Right ventricle myocardium superior (tissue), 1 donor: ENCODE data around the gene LRP8. TPM values are rescaled to one million over a fixed set of nuclear protein-coding genes. Genes with fewer than 3 reads are reported as not detected.

Experiments used
- ATAC-seq: fragments of 200-7000 bp; cut with Tn5 transposase; one replicate; pipeline ENCODE4 v1.9.1; 2020; ENCODE audit warnings: mild to moderate bottlenecking; ENCODE audit not compliant: poor library complexity
- DNase-seq: peaks from one replicate; pipeline ENCODE4 v3.0.0-alpha.2; 2020
- intact Hi-C: fragments of 100-400 bp; cut with DNase I; formaldehyde crosslinking; loops from one replicate; pipeline ENCODE4 v1.11.2; 2022
- total RNA-seq: library from RNA; stranded (reverse); fragmentation: NEBNext Ultra II Directional; extraction: Animal tissue kit (Norgen Biotek cat#: 25700); gene quantifications from one replicate; pipeline ENCODE4 v1.2.1, GENCODE V29; 2021
- donor health status: DM: no; HTN: yes; CAD: no; lungs with severe emphysema.

Gene LRP8
- total RNA-seq, 1 donor from 2014 or later = 1.5 TPM

GRCh38 chr1:53328541-53329499 is 950 bp upstream of the LRP8 start:
- peak; percentile 32 for DNase-seq
- intact Hi-C loops = no loop called here

DNA sequence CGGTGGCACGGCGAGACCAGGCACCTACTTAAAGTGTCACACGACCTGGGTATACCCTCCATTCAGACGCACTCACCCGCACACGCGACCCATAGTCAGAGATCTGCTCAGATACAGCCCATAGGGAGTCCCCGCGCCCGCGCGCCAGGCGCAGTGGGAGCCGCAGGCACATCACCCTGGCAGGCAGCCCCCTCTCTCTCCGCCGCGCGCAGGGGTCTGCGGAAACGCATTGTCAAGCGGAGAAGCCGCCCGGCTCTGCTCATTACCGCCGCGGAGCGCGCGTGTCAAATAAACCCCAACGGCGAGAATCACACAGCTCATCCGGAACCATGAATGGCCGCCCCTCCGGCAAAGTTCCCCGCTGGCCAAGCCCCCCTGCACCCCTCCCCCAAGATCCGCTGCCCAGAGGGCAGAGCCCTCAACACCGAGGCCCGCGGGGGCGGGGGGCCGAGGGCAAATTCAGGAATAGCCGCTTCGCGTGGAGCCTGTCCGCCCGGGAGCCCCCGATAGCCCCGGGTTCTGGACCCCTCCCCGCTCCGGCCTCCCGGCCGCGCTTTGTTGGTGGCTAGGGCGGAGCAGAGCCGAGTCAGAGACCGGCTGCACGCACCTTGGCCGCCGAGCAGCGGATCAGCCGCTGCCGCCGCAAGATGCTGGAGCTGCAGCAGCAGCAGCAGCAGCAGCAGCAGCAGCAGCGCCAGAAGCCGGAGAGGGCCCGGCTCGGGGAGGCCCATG is 522 bp downstream of the LRP8 start:
- intact Hi-C loops = no loop called here
- ATAC-seq (peak; percentile 8), DNase-seq (peak; percentile 59)

More at GRCh38 chr1:53328541-53329499, 950 bp upstream of the LRP8 start:
- ATAC-seq = no peak

- ATAC-seq = peak; percentile 41
- intact Hi-C loops = no loop called here
Observed at GRCh38 chr1:53326598-53327181, 1.2 kb downstream of the LRP8 start.

DNA sequence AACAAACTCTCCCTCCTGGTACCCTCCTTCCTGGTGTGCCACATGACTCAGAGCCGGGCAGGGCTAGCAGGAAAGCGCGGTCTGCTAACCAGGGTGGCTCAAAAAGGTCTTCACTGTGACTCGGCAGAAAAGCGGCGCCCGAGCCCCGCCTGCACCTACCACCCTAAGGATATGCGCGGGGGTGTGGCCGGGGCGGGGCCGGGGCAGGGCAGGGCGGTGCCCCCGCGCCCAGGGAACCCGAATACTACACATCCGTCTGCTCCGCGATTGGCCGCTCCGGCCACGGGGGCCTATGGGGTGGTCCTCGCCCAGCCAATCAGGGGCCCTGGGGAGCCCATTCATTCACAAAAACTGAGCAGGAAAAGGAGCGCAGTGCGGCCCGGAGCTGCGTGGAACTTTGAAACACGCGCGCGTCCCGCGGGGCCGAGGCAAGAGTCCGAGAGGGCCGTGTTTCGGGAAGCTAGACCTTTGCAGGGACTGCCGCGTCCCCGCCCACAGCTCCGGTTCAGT is 1.7 kb downstream of the LRP8 start:
- DNase-seq (peak; percentile 93), ATAC-seq (peak; percentile 95)
- intact Hi-C loops = no loop called here

More at GRCh38 chr1:53326598-53327181, 1.2 kb downstream of the LRP8 start:
- DNase-seq = peak; percentile 57

DNA sequence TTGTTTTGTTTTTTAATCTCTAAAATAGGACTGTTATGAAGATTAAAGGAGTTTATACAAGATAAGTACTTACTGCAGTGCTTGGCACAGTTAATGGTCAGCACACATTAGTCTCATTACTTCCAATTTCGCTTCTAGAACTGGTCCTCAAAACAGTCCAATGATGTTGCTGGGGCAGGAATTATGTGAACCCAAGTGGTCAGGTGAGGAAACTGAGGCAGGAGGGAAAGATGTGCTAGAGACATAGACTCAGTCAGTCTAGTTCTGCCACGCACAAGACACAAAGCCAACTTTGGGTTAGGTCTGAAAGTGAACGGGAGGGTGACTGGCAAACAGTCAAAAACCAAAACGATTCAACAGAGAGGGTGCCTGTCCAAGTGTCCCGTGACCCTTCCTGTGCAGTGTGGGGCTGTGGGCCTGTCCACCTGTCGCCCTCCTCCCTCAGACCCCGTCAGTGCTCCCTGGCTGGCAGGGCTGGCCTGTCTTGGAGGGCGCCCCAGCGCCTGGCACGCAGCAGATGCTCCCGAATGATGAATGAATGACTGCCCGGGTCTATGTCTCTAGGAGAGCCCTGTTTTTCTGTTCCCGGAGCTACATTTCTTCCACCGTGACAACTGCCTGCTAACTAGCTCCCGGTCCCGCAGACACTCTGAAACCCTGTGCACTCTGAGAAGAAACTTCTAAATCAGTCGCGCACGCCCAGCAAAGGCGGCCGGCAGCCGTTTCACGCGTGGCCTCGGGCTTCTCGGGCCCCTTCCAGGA is 2.4 kb downstream of the LRP8 start:
- intact Hi-C loops = no loop called here
- no peak for DNase-seq
- peak; percentile 4 for ATAC-seq

GRCh38 chr1:53324728-53325297 is 3.1 kb downstream of the LRP8 start:
- no peak for ATAC-seq
- intact Hi-C loops = no loop called here

DNA sequence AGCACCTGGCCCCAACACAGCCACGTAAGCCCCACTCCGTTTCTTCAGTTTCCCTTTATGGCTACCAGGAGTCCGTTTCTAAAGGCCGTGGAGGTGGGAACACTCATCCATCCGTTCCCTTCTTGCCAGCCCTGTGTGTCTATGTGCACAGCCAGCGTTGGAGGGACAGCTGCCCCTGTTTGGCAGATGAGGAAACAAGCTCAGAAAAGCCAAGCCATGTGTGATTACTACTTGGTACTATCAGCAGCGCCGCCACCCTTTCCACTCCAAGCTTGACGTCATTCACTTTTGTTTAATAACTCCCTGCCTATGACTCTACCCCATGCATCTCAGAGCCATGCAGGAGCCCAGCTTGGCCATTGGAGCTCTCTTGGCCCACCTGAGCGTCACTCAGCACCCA is 3.5 kb downstream of the LRP8 start:
- no peak for ATAC-seq
- DNase-seq = no peak
- intact Hi-C loops = no loop called here

More at GRCh38 chr1:53324728-53325297, 3.1 kb downstream of the LRP8 start:
- no peak for DNase-seq

DNA sequence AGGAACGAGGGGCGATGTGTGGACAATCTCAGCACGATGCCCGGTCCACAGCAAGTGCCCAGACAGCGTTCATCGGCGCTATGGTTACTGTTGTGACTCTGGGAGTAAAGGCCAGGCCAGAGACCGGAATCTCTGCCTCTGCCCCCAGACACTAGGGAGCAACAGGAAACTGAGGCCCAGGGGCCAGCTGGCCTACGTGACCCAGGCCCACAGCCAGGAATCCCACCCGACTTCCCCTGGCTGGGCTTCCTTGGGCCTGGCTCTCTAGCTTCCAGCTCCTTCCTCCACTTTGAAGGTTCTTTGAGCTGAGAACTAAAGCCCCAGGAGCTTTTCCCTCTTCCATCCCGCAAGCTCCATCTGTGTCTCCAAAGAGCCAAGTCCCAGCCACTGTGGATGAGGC is 4.6 kb downstream of the LRP8 start:
- intact Hi-C loops = no loop called here
- ATAC-seq (no peak), DNase-seq (no peak)

DNA sequence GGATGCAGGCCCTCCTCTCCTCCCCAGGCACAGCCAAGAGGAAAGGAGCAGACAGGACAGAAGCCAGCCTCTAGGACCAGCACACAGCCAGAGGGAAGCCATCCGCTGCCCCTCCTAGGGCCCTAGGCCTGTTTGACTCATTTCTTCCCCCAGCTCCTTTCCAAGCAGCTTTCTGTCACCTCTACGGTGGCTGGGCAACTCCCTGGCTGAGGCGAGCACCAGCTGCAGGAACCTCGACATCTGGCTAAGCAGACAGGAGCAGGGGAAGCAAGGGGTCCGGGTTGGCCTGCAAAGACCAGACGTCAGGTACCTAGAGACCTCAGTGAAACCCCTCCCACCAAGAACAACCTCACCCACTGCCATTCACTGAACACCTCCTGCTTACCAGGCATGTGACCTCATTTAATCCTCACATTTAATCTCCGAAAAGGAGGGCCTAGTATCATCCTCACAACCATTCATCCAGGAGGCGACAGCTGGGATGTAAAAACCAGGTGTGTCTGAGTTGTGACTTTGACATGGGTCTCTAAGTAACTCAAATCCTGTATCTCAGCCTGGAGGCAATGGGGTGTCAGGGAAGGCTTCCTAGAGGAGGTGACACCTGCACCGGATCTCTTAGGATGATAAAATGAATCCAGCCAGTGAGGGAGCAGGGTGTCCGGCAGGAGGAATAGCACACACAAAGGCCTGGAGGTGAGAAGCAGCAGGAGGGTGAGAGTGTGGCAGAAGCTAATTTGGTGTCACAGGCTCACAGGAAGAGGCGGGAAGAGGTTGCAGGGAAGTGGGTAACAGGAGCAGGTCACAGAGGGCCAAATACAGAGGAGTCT is 5.9 kb downstream of the LRP8 start:
- ATAC-seq (no peak), DNase-seq (no peak)
- intact Hi-C loops = no loop called here

DNA sequence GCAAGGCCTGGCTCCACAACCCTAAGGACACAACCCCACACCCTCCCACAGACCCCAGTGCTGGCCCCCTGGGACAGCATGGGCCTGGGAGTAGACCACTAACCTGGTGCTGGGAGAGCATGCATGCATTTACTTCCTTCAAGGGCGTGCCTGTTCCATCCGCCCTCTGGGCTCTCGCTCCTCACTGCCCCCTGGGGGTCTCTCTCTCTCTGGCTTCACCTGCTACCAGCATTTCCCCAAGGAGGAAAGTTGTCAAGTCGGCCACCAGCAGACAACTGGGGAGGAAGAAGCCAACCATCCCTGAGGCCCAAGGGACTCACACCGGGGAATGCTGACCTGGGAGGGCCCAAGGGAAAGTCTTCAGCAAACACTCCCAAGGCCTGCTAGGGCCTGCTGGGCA is 6.5 kb downstream of the LRP8 start:
- ATAC-seq = no peak
- DNase-seq = no peak
- intact Hi-C loops = no loop called here

DNA sequence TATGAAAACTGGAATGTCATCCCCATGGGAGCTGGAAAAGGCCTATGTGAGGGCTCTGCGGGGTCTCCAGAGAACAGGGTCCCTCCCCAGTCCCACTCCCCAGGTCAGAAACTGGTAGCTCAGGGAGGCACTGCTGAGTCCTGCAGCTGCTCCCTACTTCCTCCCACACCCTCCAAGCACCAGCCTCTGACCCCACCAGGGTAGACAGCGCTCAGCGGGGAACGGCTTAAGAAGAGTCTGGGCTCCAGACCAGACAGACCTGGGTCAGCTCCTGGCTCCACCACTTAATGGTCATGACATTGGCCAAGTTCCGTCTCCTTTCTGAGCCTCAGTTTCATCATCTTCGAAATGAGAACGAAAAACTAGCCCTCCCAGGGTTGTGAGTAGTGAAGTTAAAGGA is 7.2 kb downstream of the LRP8 start:
- intact Hi-C loops = no loop called here
- ATAC-seq (no peak), DNase-seq (no peak)

DNA sequence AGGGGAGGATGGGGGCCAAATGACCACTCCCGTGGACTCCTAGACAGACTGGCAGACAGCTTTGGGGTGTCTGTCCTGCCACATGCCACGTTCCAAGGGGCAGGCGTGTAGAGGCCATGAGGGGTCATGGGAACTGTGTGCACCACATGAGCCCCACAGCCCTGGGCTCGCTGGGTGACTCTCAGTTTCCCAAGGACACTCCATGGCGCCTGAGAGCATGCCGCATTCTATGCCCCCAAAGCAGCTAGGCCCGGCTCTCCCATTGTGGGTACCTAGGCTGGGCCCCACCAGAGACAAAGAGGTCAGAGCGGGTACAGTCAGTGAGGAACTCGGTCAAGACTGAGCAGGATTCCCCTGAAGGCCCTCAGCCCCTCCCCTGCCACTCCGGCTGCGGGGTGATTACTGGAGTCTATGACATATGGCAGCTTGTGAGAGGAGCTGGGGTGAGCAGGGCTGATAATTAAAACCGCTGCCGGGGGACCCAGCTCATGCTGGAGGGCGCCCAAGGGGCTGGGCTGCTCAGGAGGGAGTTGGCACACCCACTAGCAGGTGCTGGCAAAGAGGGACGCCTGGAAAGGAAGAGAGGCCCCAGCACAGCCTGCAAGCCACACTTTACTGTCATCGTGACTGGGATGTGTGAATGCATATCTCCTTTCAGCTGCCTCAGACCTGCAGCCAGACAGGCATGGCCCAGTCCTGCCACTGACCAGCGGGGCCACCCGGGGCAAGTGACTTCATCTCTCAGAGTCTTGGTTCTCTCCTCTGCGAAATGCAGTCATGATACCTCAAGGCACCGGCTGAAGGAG is 8.4 kb downstream of the LRP8 start:
- no peak for ATAC-seq

DNA sequence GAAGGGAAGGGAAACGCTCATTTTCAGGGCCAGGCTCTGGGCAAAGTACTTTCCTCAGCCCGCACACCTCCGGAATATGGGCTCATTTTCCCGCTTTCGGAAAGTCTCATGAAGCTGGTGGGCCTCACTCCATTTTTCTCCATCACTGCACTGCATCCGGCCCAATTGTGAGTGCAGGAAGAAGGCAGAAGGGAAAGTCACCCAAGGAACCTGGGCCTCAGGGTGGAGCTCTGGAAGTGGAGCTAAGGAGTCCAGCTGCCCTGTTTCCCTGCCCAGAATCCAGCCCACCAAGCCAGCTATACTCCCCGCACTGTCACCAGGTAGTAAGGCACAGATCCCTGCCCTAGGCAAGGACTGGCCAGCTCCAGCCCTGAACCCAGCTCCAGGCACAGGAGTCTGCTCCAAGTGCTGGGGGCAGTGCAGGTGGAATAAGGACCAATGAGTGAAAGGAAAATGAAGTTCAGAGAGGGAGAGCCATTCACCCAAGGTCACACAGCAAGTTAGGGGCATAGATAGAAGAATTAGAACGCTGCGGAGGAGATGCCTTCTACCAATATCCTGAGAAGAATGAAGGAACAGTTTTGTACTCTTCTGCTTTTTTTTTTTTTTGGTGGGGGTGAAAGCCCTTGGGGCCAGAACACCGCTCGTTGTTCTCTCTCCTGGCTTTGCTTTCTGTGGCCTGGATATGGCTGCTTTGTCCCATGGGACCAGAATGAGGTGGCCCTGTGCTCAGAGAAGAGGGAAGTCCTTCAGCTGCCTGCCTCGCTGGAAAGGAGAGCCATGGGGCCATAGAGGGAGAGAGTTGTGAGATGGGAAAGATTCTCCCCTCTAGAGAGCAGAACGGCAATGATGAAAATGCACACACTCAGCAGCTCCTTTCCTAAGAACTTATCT is 10.0 kb downstream of the LRP8 start:
- intact Hi-C loops = no loop called here
- DNase-seq = no peak
- no peak for ATAC-seq

More for the DNA sequence above, 8.4 kb downstream of the LRP8 start:
- no peak for DNase-seq
- intact Hi-C loops = no loop called here

- DNase-seq (no peak), ATAC-seq (no peak)
- intact Hi-C loops = no loop called here
Observed at GRCh38 chr1:53316766-53317581, 10.9 kb downstream of the LRP8 start.

GRCh38 chr1:53316424-53316765 is 11.5 kb downstream of the LRP8 start:
- no peak for ATAC-seq
- no peak for DNase-seq
- intact Hi-C loops = no loop called here
